GM19438 (cell line): ENCODE data around the gene FPGS.
"Not testable (repeated sequence)": the region's sequence is repeated elsewhere in the genome, so short reads cannot be mapped to it uniquely, and the experiment has no call there.

Source experiments
- ATAC-seq: cut with Tn5 transposase; IDR thresholded peaks from one replicate; pipeline ENCODE4 v1.9.1; 2021; ENCODE audit warnings: low read depth; ENCODE audit not compliant: unreplicated experiment

The FPGS gene

DNA sequence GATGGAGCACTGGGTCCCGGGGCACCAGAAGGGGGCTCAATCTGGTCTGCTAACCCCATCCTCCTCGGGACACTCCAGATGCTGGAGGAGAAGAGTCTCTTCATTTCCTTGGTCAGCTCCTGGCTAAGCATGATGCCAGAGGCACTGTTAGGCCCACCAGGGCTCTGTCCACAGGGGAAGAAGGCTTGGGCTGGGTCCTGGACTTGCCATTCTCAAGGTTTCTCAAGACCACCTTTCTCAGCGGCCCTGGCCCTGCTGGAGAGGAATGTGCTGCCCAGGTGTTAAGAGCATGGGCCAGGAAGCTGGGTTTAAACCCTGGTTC, 32.1 kb upstream of the FPGS start:
- no peak for ATAC-seq

GRCh38 chr9:127770905-127771569, 31.6 kb upstream of the FPGS start:
- ATAC-seq, result peak; percentile 88

- ATAC-seq, result no peak
These were observed 31.0 kb upstream of the FPGS start for GRCh38 chr9:127771570-127772189.

DNA sequence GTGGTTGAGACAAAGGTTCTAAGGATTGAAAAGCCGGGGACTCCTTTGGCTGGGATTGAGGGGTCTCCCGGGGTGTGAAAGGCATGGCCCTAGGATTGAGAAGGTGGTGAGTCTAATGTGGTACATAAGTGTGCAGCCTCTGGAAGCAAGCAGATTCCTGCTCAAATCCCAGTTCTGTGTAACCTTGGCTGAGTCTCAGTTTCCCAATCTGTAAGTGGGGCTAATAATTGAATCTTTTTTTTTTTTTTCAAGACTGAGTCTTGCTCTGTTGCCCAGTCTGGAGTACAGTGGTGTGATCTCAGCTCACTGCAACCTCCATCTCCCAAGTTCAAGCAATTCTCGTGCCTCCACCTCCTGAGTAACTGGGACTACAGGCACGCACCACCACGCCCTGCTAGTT, 30.1 kb upstream of the FPGS start:
- ATAC-seq, result no peak

GRCh38 chr9:127773272-127773671, 29.4 kb upstream of the FPGS start:
- ATAC-seq, result no peak

- ATAC-seq, result no peak
These were observed 28.7 kb upstream of the FPGS start for GRCh38 chr9:127773981-127774380.

DNA sequence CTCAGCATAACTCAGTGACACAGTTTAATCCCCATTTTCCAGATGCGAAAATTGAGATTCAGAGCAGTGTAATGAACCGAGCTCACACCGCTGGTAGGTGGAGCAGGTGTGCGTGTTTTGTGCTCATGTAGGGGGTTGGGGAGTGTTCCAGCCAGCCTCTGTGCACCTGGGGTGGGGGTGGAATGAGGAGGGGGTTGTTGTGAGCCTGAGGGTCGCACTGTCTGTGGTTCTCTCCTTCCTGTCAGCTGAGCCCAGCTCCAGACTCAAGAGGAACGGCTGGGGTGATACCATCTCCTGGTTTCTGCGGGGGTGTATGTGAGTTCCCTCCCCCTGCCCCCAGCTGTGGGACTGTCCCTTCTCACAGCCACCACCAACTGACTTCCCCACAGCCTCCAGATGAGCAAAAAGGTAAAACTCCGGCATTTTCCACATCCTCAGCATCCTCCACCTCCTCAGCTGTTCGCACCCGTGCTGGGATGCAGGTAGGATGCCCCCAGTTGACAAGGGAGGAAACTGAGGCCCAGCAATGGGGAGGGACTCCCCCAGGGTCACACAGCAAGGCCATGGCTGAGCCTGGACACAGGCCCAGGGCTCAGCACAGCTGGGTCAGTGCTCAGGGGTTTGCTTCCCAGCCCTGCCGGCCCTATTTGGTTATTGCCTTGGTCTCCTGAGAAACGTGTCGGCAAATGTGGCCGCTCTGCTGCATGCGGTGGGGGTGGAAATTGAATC, 26.3 kb upstream of the FPGS start:
- no peak for ATAC-seq

DNA sequence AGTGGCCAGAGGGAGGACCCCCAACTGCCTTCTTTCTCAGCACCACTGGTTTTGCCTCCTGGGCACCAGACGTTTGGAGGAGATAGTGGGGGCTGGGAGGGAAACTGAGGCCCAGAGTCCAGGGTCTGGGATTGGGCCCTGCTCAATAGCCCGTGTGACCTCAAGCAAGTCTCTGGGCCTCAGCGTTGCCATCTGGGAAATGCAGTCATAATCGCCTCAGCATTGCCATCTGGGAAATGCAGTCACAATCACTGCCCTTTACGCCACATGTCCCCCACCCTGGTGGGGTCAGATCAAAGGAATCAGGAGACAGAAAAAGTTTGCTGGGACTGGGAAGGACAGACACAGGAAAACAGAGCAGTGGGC, 25.8 kb upstream of the FPGS start:
- no peak for ATAC-seq

DNA sequence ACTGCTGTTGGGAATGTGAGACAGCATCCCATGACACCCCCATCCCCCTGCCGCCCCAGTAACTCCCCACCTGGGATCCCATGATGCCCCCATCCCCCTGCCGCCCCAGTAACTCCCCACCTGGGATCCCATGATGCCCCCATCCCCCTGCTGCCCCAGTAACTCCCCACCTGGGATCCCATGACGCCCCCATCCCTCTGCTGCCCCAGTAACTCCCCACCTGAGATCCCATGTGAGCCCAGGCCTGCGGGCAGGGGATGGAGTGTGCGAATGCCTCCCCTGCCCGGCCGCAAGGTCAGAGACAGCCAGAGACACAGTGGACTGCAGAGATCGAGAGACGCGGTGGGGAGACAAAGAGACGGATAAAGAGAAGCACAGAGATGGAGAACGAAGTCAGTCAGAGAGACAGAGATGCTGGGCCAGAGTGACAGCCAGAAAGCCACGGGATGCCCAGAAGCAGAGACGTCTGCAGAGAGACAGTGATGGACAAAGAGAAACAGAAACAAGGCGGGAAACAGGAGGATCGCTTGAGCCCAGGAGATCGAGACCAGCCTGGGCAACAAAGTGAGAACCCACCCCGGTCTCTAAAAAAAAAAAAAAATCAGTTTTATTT, 25.2 kb upstream of the FPGS start:
- ATAC-seq, result no peak

DNA sequence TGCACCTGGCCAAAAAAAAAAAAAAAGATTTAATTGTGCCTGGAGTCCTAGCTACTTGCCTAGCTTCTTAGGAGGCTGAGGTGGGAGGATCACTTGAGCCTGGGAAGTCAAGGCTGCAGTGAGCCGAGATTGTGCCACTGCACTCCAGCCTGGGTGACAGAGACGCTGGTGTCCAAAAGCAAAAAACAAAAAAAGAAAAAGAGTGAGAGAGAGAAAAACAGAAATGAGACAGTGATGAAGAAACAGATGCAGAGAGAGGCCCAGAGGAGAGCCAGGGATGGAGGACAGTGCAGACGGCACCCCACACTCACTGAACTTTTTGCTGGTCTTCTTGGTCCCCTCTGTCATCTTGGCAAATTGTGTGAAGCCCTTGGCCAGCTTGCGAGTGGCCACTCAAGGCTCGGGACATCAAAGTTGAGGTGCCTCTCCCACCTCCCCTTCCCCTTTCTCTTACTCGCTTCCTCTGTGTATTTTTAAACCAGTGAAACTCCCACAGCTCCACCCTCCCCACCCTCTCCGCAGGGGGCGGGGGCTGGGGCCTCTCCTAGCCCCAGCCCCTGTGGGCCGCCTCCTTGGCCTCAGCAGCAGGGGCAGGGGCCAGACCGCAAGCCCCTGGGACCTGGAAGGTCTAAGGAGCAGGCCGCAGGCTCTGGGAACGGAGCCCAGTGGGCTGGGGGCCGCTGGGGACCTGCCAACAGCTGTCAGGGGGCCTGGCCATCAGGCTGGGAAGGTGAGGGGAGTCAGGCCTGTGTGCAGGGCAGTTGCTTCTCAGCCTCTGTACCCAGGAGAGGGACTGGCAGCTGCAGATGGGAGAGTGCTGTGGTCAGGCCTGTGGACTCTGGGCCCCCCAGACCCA, 24.2 kb upstream of the FPGS start, which contains the start of gene SH2D3C:
Gene SH2D3C, minus strand, starts transcription at position 387 of the 856 bp plus-strand sequence. Its CDS starts 39 bp downstream, at position 348.
- peak; percentile 32 for ATAC-seq

DNA sequence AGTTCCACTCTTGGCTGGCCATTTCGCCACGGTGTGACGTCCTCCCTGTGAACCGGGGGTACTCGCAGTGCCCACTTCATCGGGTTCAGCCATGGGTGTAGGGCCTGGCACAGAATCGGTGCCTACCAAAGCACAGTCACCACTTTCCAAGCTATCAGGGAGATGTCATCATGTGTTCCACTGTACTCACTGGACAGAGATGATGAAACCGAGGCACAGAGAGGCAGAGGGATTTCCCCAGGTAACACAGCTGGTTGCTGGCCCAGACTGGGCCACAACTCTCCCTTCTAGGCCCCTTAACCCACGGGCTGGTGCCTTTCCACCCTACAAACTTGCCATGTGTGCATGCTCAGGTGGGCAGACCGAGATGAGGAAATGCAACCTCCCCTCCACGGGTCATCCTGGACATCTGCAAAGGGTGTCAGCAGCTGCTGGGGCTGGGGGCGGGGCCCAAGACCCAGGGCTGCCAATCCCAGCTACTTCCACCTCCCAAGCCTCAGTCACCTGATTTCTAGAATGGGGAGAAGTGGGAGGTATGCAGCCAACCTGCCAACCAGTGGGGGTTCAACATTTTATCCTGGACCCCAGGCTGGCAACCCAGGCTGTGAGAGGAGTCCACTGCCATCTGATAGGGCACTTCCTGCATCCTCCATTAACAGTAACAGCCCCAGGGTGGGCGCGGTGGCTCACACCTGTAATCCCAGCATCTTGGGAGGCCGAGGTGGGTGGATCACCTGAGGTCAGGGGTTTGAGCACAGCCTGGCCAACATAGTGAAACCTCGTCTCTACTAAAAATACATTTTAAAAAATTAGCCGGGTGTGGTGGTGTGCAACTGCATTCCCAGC, 23.3 kb upstream of the FPGS start:
- peak; percentile 32 for ATAC-seq

DNA sequence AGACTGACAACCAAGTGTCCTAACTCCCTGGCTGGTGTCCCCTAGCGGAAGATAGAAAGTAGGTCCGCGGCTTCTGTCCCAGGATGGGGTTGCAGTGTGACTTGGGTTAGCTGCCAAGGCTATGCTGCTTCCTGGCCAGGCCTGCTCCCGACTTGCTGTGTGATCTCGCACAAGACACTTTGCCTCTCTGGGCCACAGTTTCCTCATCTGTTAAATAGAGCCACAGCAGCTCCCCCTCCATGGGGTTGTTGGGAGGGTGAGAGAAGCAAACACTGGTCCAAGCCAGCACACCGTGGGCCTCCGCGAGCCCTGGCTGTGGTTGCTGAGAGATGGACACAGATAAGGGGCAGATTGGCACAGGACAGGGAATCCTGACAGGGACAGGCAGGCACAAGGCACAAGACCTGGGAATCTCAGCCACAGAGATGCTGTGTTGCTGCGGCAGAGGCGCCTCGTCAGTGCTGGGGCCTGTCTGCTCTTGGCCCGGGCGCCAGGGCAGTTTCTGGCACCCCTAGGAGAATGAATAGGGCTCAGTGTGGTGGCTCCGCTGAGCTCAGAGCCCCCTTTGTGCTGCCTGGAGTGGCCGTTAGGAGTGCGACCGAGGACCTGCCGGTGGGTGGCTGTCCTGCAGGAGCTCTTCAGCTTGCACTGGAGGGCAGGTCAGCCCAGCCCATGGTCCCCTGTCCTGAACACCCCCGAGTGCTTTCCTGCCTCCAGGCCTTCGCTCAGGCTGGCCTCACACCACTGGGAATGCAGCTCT, 22.4 kb upstream of the FPGS start:
- no peak for ATAC-seq

DNA sequence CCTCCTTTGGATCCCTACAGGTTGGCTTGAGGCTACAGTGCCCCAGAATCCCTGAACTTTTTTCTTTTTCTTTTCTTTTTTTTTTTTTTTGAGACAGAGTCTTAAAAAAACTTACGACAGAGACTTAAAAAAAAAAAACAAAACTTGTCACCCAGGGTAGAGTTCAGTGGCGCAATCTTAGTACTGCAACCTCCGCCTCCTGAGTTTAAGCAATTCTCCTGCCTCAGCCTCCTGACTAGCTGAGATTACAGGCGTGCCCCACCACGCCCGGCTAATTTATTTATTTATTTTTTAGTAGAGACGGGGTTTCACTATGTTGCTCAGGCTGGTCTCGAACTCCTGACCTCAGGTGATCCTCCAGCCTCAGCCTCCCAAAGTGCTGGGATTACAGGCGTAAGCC, 21.8 kb upstream of the FPGS start:
- ATAC-seq, result not testable (repeated sequence)

GRCh38 chr9:127781806-127782205, 20.9 kb upstream of the FPGS start:
- ATAC-seq, result no peak

DNA sequence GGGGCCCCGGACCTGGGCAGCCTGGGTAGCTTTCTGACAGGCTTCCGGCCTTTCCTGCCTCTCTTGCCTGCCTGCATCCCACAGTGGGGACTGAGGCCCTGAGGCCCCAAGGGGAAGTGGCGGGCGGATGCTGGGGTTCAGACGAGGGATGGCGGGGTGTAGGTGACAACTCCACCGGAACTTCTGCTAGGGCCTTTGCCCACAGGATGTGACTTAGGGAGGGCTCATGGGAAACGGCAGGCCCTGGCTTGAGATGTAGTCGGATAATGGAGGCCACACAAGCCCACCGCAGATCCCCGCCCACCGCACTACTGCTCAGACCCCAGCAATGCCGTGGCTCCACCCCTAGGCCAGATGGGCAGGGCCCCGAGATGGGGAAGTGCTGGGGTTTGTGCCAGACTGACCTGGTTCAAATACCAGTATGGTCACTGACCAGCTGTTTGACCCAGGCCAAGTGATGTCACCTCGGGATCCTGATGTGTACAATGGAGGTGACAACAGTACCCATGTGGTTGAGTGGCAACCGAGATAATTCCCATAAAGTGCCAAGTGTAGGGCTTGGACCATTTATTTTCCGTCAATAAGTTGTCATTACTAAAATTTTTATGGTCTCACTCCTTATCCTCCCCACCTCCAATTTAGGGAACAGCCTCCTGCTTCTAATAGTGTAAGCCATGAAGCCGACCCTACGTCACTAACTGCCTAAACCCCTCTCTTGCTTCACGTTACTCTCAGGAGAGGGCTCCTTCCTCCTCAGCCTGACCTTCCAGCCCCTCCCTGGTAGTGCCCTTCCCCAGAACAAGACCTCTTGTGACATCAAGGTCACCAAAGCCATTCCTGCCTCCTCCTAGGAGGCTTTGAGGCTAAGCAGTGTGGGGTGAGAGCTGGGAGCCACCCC, 19.3 kb upstream of the FPGS start:
- ATAC-seq, result no peak

- ATAC-seq, result peak; percentile 39
These were observed 17.4 kb upstream of the FPGS start for GRCh38 chr9:127785023-127785932.
